ENCODE results near the gene ALDH1A2. TPM values are rescaled to one million over a fixed set of nuclear protein-coding genes. Genes with fewer than 3 reads are reported as not detected.

Gene ALDH1A2
- total RNA-seq, 4 donors from 2014 or later: 7.5 to 16.5 (median 11.5) TPM

GRCh38 chr15:57932348-57932747 is 133.2 kb downstream of the ALDH1A2 start:
- no peak for TF ChIP-seq CTCF (IDR thresholded peaks at IDR 0.05; ENCODE audit: low read depth)

GRCh38 chr15:57931570-57931969 is 133.9 kb downstream of the ALDH1A2 start:
- no peak for TF ChIP-seq CTCF (IDR thresholded peaks at IDR 0.05; ENCODE audit: low read depth)

GRCh38 chr15:57927091-57927631 is 138.3 kb downstream of the ALDH1A2 start:
- no peak for TF ChIP-seq CTCF (IDR thresholded peaks at IDR 0.05; ENCODE audit: low read depth)

- no peak for TF ChIP-seq CTCF (IDR thresholded peaks at IDR 0.05; ENCODE audit: low read depth)
These were observed 139.9 kb downstream of the ALDH1A2 start for GRCh38 chr15:57925650-57926049.

- TF ChIP-seq CTCF (IDR thresholded peaks at IDR 0.05; ENCODE audit: low read depth): no peak
These were observed 140.9 kb downstream of the ALDH1A2 start for GRCh38 chr15:57924598-57924997.

- TF ChIP-seq CTCF (IDR thresholded peaks at IDR 0.05; ENCODE audit: low read depth): no peak
These were observed 141.8 kb downstream of the ALDH1A2 start for GRCh38 chr15:57923750-57924149.

- no peak for TF ChIP-seq CTCF (IDR thresholded peaks at IDR 0.05; ENCODE audit: low read depth)
These were observed 142.2 kb downstream of the ALDH1A2 start for GRCh38 chr15:57923306-57923705.

Data from subcutaneous adipose tissue (tissue), 4 donors.